NCI-H2107 treated with DMSO at 0.1 percent for 48 hours (cell line): ENCODE data around the gene LTBP1.
A peak's percentile ranks its signal among the peaks of the same experiment; 100 is the strongest.

Source experiments
- DNase-seq: peaks from one replicate; lab custom pipeline; 2025; ENCODE audit not compliant: unreplicated experiment; lab: John Stamatoyannopoulos, UW

The LTBP1 gene

GRCh38 chr2:33291278-33292013, 344.7 kb downstream of the LTBP1 start:
- DNase-seq = peak; percentile 32

- no peak for DNase-seq
These were observed 345.3 kb downstream of the LTBP1 start for GRCh38 chr2:33292063-33292462.

- peak; percentile 76 for DNase-seq
These were observed 346.3 kb downstream of the LTBP1 start for GRCh38 chr2:33292981-33293595.

GRCh38 chr2:33298233-33298632, 351.5 kb downstream of the LTBP1 start:
- no peak for DNase-seq

- no peak for DNase-seq
These were observed 354.6 kb downstream of the LTBP1 start for GRCh38 chr2:33301355-33301754.

GRCh38 chr2:33302348-33302747, 355.6 kb downstream of the LTBP1 start:
- DNase-seq = no peak

- no peak for DNase-seq
These were observed 357.5 kb downstream of the LTBP1 start for GRCh38 chr2:33304032-33304864.

GRCh38 chr2:33307659-33308270, 361.0 kb downstream of the LTBP1 start:
- DNase-seq = no peak

- DNase-seq = no peak
These were observed 365.6 kb downstream of the LTBP1 start for GRCh38 chr2:33312355-33312754.

GRCh38 chr2:33313039-33313438, 366.3 kb downstream of the LTBP1 start:
- no peak for DNase-seq

- no peak for DNase-seq
These were observed 367.8 kb downstream of the LTBP1 start for GRCh38 chr2:33314541-33314940.

GRCh38 chr2:33316328-33316727, 369.6 kb downstream of the LTBP1 start:
- no peak for DNase-seq

GRCh38 chr2:33317369-33318007, 370.7 kb downstream of the LTBP1 start:
- no peak for DNase-seq

- no peak for DNase-seq
These were observed 371.7 kb downstream of the LTBP1 start for GRCh38 chr2:33318456-33318855.

GRCh38 chr2:33320573-33320972, 373.8 kb downstream of the LTBP1 start:
- DNase-seq = no peak

- DNase-seq = no peak
These were observed 374.6 kb downstream of the LTBP1 start for GRCh38 chr2:33321236-33321771.

- no peak for DNase-seq
These were observed 375.2 kb downstream of the LTBP1 start for GRCh38 chr2:33321876-33322483.

GRCh38 chr2:33322612-33323011, 375.9 kb downstream of the LTBP1 start:
- no peak for DNase-seq

GRCh38 chr2:33323957-33324356, 377.2 kb downstream of the LTBP1 start:
- DNase-seq = no peak

GRCh38 chr2:33326100-33326499, 379.3 kb downstream of the LTBP1 start:
- DNase-seq = no peak
